Measurements from ENCODE around the gene PIP. TPM values are rescaled to one million over a fixed set of nuclear protein-coding genes. Genes with fewer than 3 reads are reported as not detected.

PIP gene
- total and polyA plus RNA-seq, 8 donors, result 6.9 TPM; not detected in 7

DNA sequence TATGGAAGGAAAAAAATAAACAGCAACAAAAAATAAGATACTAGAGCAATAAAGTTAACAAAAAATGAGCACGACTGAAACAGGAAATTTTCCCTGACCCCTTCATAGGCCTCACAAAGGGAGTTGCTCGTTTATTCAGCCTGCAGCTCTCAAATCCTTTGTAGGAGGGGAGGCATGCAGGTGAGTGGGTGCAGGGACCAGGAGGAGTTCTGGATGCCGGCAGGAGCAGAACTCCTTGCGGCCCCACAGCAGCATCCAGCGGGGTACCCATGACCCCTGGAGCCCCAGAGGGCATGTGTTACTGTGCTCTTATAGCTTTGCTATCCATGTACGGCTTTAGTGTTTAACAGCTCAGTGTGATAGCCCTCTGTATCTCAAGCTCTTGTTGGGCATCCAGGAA lies 57.1 kb downstream of the PIP start:
- peaks cover 0 to 14% of the 10 kb centered on the region in 2 donors for H3K27me3 ChIP-seq
- intact Hi-C loops (cut with DNase I), result no loop called here
- no peak overlapping the region for H3K27ac ChIP-seq
- ATAC-seq (no peak), DNase-seq (no peak)
- no peaks in the 10 kb centered on the region for H3K9me3 ChIP-seq
- no peak overlapping the region for H3K4me3 ChIP-seq
- H3K36me3 ChIP-seq, result no peaks in the 10 kb centered on the region
- TF ChIP-seq, protein P1, sequence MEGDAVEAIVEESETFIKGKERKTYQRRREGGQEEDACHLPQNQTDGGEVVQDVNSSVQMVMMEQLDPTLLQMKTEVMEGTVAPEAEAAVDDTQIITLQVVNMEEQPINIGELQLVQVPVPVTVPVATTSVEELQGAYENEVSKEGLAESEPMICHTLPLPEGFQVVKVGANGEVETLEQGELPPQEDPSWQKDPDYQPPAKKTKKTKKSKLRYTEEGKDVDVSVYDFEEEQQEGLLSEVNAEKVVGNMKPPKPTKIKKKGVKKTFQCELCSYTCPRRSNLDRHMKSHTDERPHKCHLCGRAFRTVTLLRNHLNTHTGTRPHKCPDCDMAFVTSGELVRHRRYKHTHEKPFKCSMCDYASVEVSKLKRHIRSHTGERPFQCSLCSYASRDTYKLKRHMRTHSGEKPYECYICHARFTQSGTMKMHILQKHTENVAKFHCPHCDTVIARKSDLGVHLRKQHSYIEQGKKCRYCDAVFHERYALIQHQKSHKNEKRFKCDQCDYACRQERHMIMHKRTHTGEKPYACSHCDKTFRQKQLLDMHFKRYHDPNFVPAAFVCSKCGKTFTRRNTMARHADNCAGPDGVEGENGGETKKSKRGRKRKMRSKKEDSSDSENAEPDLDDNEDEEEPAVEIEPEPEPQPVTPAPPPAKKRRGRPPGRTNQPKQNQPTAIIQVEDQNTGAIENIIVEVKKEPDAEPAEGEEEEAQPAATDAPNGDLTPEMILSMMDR (IDR thresholded peaks at IDR 0.05), result no peak
- H3K4me1 ChIP-seq, result no peaks in the 10 kb centered on the region

Other genes starting within 250 kb of the PIP start
- 1 to 10 TPM; 1.1 to 5.0 TPM for gene TRPV6, start 246.3 kb upstream of the PIP start, total RNA-seq
- gene TRPV6, start 246.3 kb upstream of the PIP start, polyA plus RNA-seq (ENCODE audit: insufficient read length in 6 of 6), result 1 to 10 TPM; 6.0 to 8.5 (median 7.0) TPM
- not detected for gene TRPV5, start 198.3 kb upstream of the PIP start, total RNA-seq
- under 1 TPM; 0.10 to 0.25 (median 0.16) TPM for gene TRPV5, start 198.3 kb upstream of the PIP start, polyA plus RNA-seq (ENCODE audit: insufficient read length in 6 of 6)
- under 1 TPM in 1 of 2 donors, not detected in 1; 0.37 TPM for gene LLCFC1, start 192.6 kb upstream of the PIP start, total RNA-seq
- under 1 TPM; 0.21 to 0.77 (median 0.50) TPM for gene LLCFC1, start 192.6 kb upstream of the PIP start, polyA plus RNA-seq (ENCODE audit: insufficient read length in 6 of 6)
- under 1 TPM; 0.58 to 0.96 TPM for gene KEL, start 169.7 kb upstream of the PIP start, total RNA-seq
- 1 to 10 TPM; 1.5 to 3.1 (median 2.2) TPM for gene KEL, start 169.7 kb upstream of the PIP start, polyA plus RNA-seq (ENCODE audit: insufficient read length in 6 of 6)
- not detected for gene OR9A2, start 104.9 kb upstream of the PIP start, total RNA-seq
- gene OR9A2, start 104.9 kb upstream of the PIP start, polyA plus RNA-seq (ENCODE audit: insufficient read length in 6 of 6), result not detected
- gene OR6V1, start 79.7 kb upstream of the PIP start, total RNA-seq, result not detected
- gene OR6V1, start 79.7 kb upstream of the PIP start, polyA plus RNA-seq (ENCODE audit: insufficient read length in 6 of 6), result not detected
- gene TAS2R39, start 51.3 kb downstream of the PIP start, total RNA-seq, result not detected
- not detected for gene TAS2R39, start 51.3 kb downstream of the PIP start, polyA plus RNA-seq (ENCODE audit: insufficient read length in 6 of 6)
- gene TAS2R40, start 90.0 kb downstream of the PIP start, total RNA-seq, result not detected
- not detected for gene TAS2R40, start 90.0 kb downstream of the PIP start, polyA plus RNA-seq (ENCODE audit: insufficient read length in 6 of 6)
- gene GSTK1, start 131.4 kb downstream of the PIP start, total RNA-seq, result 100 to 1,000 TPM; 124 to 151 TPM
- 100 to 1,000 TPM; 109 to 125 (median 119) TPM for gene GSTK1, start 131.4 kb downstream of the PIP start, polyA plus RNA-seq (ENCODE audit: insufficient read length in 6 of 6)
- 10 to 100 TPM; 18.5 to 48.1 TPM for gene TMEM139, start 152.9 kb downstream of the PIP start, total RNA-seq
- 1 to 10 TPM; 3.0 to 9.0 (median 7.0) TPM for gene TMEM139, start 152.9 kb downstream of the PIP start, polyA plus RNA-seq (ENCODE audit: insufficient read length in 6 of 6)
- 10 to 100 TPM; 36.3 to 43.0 TPM for gene CASP2, start 156.3 kb downstream of the PIP start, total RNA-seq
- 10 to 100 TPM; 54.6 to 66.0 (median 61.7) TPM for gene CASP2, start 156.3 kb downstream of the PIP start, polyA plus RNA-seq (ENCODE audit: insufficient read length in 6 of 6)
- under 1 TPM; 0.08 to 0.09 TPM for gene CLCN1, start 184.0 kb downstream of the PIP start, total RNA-seq
- under 1 TPM in 1 of 6 donors, not detected in 5; 0.08 TPM for gene CLCN1, start 184.0 kb downstream of the PIP start, polyA plus RNA-seq (ENCODE audit: insufficient read length in 6 of 6)
- gene FAM131B, start 230.6 kb downstream of the PIP start, total RNA-seq, result 1 to 10 TPM in 1 of 2 donors, under 1 TPM in 1; 0.60 to 1.6 TPM
- 1 to 10 TPM; 1.4 to 2.3 (median 1.8) TPM for gene FAM131B, start 230.6 kb downstream of the PIP start, polyA plus RNA-seq (ENCODE audit: insufficient read length in 6 of 6)
- 100 to 1,000 TPM; 180 to 307 TPM for gene ZYX, start 249.3 kb downstream of the PIP start, total RNA-seq
- gene ZYX, start 249.3 kb downstream of the PIP start, polyA plus RNA-seq (ENCODE audit: insufficient read length in 6 of 6), result 100 to 1,000 TPM; 117 to 249 (median 181) TPM